Parathyroid adenoma (tissue), 2 donors: ENCODE measurements around the gene RD3L.
A peak's percentile ranks its signal among the peaks of the same experiment; 100 is the strongest.

ENCODE experiments used
- H2AFZ ChIP-seq: fragments of 300-600 bp; sonication (generic); one replicate; pipeline ENCODE4 v1.7.0; 2017; ENCODE audit warnings: antibody characterized with exemption, mild to moderate bottlenecking
- H3K27ac ChIP-seq: fragments of 300-600 bp; sonication (generic); one replicate; pipeline ENCODE4 v1.7.0; 2017
- H3K27me3 ChIP-seq: fragments of 300-600 bp; sonication (generic); one replicate; pipeline ENCODE4 v1.7.0; 2017; ENCODE audit warnings: low read length; ENCODE audit not compliant: control insufficient read depth, insufficient read depth
- H3K36me3 ChIP-seq: fragments of 300-600 bp; sonication (generic); one replicate; pipeline ENCODE4 v1.7.0; 2017; ENCODE audit warnings: low read length; ENCODE audit not compliant: control insufficient read depth, insufficient read depth
- H3K4me1 ChIP-seq: fragments of 300-600 bp; sonication (generic); one replicate; pipeline ENCODE4 v1.7.0; 2017; ENCODE audit warnings: control low read depth
- H3K4me2 ChIP-seq: fragments of 300-600 bp; sonication (generic); one replicate; pipeline ENCODE4 v1.7.0; 2017; ENCODE audit warnings: low read length
- H3K4me3 ChIP-seq: fragments of 300-600 bp; sonication (generic); one replicate; pipeline ENCODE4 v1.7.0; 2017; ENCODE audit warnings: low read depth, low read length
- H3K79me2 ChIP-seq: fragments of 300-600 bp; sonication (generic); one replicate; pipeline ENCODE4 v1.7.0; 2017; ENCODE audit warnings: control low read depth
- H3K9ac ChIP-seq: fragments of 300-600 bp; sonication (generic); one replicate; pipeline ENCODE4 v1.7.0; 2017; ENCODE audit warnings: mild to moderate bottlenecking
- H3K9me3 ChIP-seq: fragments of 300-600 bp; sonication (generic); one replicate; pipeline ENCODE4 v1.7.0; 2017; ENCODE audit warnings: low read length; ENCODE audit not compliant: control insufficient read depth
- CTCF ChIP-seq: fragments of 300-600 bp; sonication (generic); IDR thresholded peaks from one replicate; pipeline ENCODE4 v1.7.0; 2017; ENCODE audit warnings: antibody characterized with exemption, mild to moderate bottlenecking
- donor health status: primary hyperparathyroidism.

The RD3L gene

GRCh38 chr14:103946975-103947374 is 4.6 kb upstream of the RD3L start:
- H3K4me2 ChIP-seq = no peak overlapping the region
- H3K9me3 ChIP-seq = no peaks in the 10 kb centered on the region
- H3K27ac ChIP-seq = no peak overlapping the region
- no peak overlapping the region for H3K4me3 ChIP-seq
- H3K4me1 ChIP-seq = peaks cover 16% of the 10 kb centered on the region
- H2AFZ ChIP-seq = no peak overlapping the region
- no peak overlapping the region for H3K9ac ChIP-seq
- H3K79me2 ChIP-seq = no peaks in the 10 kb centered on the region
- TF ChIP-seq CTCF = no peak
- no peaks in the 10 kb centered on the region for H3K36me3 ChIP-seq
- H3K27me3 ChIP-seq = no peaks in the 10 kb centered on the region

- Histone ChIP-seq H3K27ac (peak overlapping the region; percentile 73), H3K9me3 (no peaks in the 10 kb centered on the region), H2AFZ (peak overlapping the region; percentile 19), H3K4me2 (peak overlapping the region; percentile 48), H3K4me1 (peaks cover 16% of the 10 kb centered on the region), H3K79me2 (no peaks in the 10 kb centered on the region), H3K36me3 (no peaks in the 10 kb centered on the region), H3K27me3 (no peaks in the 10 kb centered on the region), H3K9ac (no peak overlapping the region), H3K4me3 (peak overlapping the region; percentile 23)
- TF ChIP-seq CTCF = no peak
These were observed 1.3 kb upstream of the RD3L start for GRCh38 chr14:103943673-103944072.

GRCh38 chr14:103941462-103941861 is 867 bp downstream of the RD3L start:
- Histone ChIP-seq H3K36me3 (no peaks in the 10 kb centered on the region), H3K4me1 (peaks cover 16% of the 10 kb centered on the region), H2AFZ (no peak overlapping the region), H3K9ac (no peak overlapping the region), H3K4me3 (no peak overlapping the region), H3K9me3 (no peaks in the 10 kb centered on the region), H3K4me2 (no peak overlapping the region), H3K27me3 (no peaks in the 10 kb centered on the region), H3K27ac (no peak overlapping the region), H3K79me2 (no peaks in the 10 kb centered on the region)
- TF ChIP-seq CTCF = no peak

- no peak for TF ChIP-seq CTCF
- H3K79me2 ChIP-seq = no peaks in the 10 kb centered on the region
- H3K4me2 ChIP-seq = no peak overlapping the region
- no peak overlapping the region for H2AFZ ChIP-seq
- no peaks in the 10 kb centered on the region for H3K4me1 ChIP-seq
- no peak overlapping the region for H3K4me3 ChIP-seq
- no peaks in the 10 kb centered on the region for H3K36me3 ChIP-seq
- no peak overlapping the region for H3K27ac ChIP-seq
- H3K27me3 ChIP-seq = no peaks in the 10 kb centered on the region
- no peak overlapping the region for H3K9ac ChIP-seq
- no peaks in the 10 kb centered on the region for H3K9me3 ChIP-seq
These were observed 7.2 kb downstream of the RD3L start for GRCh38 chr14:103935102-103935501.

GRCh38 chr14:103932791-103933490 is 9.4 kb downstream of the RD3L start:
- Histone ChIP-seq H3K27me3 (no peaks in the 10 kb centered on the region), H3K4me1 (no peaks in the 10 kb centered on the region), H3K36me3 (no peaks in the 10 kb centered on the region), H3K4me3 (no peak overlapping the region), H3K9me3 (no peaks in the 10 kb centered on the region), H3K27ac (no peak overlapping the region), H3K4me2 (no peak overlapping the region), H2AFZ (no peak overlapping the region), H3K79me2 (no peaks in the 10 kb centered on the region), H3K9ac (no peak overlapping the region)
- TF ChIP-seq CTCF = no peak
